Activated T-cell treated with anti-CD3 and anti-CD28 coated beads for 1 hour (primary cell): ENCODE measurements around the gene EIF1AD.
"Not testable (repeated sequence)": the region's sequence is repeated elsewhere in the genome, so short reads cannot be mapped to it uniquely, and the experiment has no call there.

Experiments used
- DNase-seq: peaks from one replicate; pipeline ENCODE4 v3.0.0-alpha.2; 2020; ENCODE audit warnings: low read depth

Gene EIF1AD, protein sequence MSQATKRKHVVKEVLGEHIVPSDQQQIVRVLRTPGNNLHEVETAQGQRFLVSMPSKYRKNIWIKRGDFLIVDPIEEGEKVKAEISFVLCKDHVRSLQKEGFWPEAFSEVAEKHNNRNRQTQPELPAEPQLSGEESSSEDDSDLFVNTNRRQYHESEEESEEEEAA

DNA sequence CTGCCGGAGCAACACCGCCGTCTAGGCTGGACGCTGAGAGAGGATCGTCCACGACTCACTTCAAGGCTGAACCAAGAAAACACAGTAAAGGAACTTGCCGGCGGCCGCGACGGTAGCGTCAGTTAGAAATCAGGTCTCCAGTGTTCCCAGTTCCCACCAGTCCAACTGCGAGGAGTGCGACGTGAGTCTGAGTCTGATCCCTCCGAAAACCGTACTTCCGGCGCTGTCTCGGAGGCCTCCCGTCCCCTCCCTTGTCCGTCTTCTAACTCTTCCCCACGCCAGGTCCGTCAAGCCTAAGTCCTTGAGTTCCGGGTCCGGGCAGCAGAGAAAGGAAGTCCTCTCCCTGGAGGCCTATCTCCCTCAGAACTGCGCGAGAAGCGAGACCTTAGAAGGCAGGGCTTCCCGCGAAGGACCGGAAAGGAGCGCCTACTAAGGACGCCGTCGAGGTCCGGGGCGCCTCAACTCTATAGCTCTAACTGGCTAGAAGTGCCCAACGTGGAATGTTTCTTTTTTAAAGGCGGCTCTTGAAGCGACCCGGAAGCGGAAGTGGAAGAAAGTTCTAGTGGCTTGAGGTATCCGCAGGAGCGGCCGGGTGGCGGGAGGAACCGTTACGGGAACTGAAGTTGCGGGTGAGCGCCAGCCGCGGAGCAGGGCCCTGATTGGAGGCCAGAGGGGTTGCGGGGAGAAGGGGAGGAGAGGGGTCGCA, at the start of gene EIF1AD, which contains the start of gene BANF1:
TSS of gene EIF1AD (minus strand) at position 216 of the 706 bp plus-strand sequence. CDS start 1,768 bp downstream, outside the sequence.
TSS of gene BANF1 (plus strand) at position 562 of the 706 bp plus-strand sequence. CDS start 748 bp downstream, outside the sequence.
- DNase-seq: peak; percentile 82

DNA sequence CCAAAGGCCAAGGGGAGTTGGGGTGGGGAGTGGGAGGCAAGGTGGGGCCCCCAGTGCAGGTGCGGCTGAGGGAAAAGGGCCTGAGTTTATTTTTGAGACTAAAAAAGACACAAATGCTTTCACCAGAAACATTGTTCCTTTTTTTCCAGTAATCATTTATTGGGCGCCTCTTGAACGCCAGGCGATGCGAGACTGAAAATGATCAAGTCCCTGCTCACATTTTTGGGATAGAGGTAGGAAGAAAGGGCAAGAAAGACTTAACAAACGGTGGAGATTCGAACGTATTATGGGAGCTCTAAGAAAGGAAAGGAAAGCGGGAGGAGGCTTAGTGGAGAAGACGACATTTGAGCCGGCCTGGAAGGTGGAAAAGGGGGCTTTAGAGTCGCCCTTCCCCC, 49.4 kb upstream of the EIF1AD start:
- DNase-seq: no peak

DNA sequence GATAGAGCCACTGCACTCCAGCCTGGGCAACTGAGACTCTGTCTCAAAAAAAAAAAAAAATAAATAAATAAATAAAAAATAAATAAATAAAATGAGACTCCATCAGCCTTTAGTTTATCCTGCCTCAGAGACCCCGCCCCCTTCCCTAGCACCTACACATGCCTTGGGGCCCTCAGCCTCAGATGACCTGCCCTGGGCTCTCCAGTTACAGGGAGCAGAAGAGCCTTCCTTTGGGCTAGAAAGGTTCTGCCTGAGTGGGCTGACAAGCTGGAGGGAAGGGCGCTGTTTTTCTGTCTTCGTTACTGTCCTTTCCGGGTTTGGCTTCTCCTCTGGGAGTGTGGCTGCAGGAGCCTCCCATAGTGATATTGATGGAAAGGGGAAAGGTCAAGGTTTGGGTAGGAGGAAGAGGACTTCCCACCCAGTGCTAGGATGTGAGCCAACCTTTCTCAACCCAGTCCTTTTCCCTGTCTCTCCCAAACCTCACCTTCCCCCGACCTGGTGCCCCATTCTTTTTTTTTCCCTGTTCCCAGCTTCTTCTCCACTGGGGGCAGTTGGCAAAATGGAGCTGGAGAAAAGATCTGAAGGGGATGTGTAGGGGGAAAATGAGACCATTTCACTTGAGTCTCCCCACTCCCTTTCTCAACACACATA, 48.7 kb upstream of the EIF1AD start:
- DNase-seq: no peak

DNA sequence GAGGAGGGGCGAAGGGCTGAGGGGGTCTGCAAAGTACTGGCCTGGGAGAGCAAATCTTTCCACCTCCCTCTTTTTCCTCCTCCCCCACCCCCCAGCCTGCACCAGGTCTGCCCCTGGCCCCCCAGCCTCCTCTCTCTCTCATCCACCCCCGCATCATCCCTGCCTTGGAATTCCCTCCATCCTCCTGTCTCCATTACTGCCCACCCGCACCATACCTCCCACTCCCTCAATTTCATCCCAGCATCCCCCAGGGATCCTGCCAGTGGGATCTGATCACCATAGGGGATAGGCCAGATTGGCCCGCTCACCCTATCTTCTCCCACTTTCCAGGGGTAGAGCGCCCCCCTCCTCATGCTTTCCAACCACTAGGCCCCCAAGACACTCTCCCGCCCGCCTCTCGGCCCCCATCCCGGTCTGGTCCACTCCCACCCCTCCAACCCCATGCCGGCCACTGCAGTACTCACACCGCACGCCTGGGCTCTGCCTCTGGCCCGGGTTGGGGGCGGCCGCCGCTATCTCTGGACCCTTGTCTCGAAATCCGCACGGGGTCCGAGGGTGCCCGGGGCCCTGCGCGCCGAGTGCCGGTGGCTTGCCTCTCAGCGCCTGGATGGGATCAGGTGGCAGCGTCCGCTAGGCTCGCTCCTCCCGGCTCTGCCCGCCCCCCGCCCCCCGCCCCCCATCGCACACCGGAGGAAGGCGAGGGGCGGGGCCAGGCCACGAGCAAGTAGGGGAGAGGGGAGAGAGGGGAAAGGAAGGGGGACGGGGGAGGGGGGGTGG, 46.8 kb upstream of the EIF1AD start, which contains the start of gene GAL3ST3:
TSS of gene GAL3ST3 (minus strand) at position 615 of the 777 bp plus-strand sequence. CDS start 3,746 bp downstream, outside the sequence.
- no peak for DNase-seq

DNA sequence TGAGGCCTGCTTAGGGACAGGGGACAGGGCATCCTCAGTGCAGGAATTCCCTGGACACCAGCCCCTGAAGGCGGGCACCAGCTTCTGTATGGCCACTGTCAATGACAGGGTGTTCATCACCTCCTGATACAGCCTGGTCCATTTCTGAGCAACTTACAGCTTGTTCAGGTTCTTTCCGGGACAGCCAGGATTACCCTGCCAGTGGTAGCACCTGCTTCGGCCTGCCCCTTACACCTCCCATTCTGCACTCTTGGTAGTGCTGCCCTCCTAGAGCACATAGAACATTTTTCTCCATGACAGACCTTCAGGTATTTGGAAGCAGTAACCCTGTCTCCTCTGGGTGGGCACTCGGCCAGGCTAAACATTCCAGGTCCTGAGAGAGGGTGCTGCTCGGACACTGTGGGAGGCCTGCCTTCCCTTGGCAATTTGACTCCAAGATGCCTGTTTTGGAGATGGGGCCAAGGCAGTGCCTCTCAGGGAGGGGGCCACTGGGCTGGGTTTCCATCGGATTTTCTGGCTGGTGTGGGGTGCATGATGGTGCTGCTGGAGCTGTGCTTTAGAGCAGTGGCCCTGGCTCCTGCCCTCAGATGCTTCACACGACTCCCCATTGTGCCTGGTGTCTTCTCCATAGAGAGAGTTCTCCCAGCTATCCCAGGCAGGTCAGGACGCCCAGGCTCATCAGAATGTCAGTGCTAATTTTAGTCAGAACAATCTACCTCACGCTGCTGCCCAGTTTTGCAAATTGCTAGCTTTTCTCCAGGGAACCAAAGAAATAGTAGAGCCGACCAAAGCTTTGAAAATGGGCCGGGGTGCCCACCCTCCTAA, 45.8 kb upstream of the EIF1AD start:
- no peak for DNase-seq

DNA sequence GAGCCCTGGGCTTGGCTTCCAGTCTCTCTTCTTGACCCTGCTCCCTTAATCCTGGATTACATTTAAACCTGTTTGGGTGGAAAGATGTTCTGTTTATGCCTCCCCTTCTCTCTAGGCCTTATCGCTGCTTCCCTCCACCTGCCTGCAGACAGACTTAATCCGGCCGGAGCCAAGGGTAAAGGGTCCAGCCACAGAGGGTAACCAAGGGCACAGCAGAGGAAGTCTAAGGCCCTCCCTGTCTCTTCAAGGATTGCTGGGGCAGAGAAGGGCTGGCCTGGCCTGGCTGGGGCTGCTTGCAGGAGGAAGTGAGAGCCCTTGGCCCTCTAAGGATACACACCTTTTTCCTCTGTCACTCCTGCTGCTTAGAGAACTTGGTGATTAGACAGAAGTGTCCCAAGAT, 44.9 kb upstream of the EIF1AD start:
- no peak for DNase-seq

DNA sequence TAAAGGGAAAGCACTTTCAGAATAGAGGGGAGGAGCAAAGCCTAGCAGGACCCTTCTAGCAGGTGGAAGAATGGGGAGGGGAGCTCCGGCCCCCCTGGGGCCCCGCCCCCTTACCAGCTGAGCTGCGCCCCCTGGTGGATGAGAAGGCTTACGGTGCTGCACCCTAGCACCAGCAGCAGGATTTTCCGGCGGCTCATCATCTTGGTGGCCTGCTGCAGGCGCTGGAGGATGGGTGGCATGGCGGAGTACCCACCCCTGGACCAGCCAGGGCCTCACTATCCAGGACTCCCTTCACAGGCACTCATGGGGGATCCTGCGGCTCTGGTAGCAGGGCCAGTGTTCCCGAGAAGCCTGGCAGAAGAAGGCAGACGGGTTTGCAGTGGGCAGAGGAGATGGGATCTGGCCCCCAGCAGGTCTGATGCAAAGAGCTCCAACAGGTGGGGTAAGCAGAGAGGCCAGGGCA, 43.3 kb upstream of the EIF1AD start:
- peak; percentile 86 for DNase-seq

DNA sequence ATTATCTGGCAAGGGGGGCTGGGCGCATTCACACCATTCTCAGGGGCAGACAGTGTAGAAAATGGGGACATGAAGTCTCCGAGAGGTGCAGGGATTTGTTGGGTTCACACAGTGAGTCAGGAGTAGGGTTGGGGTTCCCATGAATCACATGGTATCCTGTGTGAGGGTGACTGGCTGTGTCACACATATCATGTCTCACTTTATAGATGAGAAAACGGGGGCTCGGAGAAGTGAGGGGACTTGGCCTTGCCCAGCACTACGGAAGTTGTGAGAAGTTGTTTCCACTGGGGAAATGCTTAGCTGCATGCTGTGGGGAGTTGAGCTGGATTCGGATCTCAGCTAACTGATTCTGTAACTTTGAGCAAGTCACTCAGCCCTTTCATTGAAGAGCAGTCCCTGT, 42.8 kb upstream of the EIF1AD start:
- no peak for DNase-seq

DNA sequence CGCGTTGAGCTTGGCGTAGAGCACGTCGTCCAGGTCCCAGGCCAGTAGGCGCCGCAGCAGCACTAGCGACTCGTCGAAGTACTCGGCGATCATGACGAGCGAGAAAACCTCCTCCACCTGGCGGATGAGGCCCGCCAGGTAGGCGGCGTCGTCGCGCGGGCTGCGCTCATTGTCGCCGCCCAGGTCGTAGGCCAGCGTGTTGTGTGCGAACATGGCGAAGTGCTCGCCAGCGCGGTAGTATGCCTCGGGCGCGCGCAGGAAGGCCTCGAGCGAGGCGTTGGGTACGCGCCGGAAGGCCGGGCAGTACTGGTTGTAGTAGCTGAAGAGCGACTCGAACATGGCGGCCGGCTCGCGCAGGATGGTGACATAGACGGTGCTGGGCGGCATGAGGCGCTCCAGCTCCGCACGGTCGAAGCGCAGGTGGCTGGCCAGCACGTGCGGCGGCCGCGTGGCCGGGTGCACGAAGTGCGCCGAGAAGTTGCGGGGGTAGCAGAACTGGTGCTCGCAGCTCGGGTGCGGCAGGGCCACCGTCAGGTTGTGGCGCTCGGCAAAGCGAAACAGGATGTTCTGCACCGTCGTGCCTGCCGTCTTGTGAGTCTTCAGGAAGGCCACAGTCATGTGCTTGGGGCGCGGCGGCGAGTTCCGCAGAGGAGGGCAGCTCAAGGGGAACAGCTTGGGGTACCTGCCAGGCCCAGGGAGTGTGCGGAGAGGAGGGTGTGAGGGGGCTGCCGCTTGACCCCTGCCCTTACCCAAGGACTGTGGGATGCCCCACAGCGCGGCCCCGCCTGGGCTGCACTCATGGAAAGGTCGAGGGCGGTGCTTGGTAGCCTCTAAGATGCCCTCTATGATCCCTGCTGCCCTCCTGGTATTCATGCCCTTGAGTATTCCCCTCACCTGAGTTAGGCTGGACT, 41.3 kb upstream of the EIF1AD start:
- DNase-seq: no peak

DNA sequence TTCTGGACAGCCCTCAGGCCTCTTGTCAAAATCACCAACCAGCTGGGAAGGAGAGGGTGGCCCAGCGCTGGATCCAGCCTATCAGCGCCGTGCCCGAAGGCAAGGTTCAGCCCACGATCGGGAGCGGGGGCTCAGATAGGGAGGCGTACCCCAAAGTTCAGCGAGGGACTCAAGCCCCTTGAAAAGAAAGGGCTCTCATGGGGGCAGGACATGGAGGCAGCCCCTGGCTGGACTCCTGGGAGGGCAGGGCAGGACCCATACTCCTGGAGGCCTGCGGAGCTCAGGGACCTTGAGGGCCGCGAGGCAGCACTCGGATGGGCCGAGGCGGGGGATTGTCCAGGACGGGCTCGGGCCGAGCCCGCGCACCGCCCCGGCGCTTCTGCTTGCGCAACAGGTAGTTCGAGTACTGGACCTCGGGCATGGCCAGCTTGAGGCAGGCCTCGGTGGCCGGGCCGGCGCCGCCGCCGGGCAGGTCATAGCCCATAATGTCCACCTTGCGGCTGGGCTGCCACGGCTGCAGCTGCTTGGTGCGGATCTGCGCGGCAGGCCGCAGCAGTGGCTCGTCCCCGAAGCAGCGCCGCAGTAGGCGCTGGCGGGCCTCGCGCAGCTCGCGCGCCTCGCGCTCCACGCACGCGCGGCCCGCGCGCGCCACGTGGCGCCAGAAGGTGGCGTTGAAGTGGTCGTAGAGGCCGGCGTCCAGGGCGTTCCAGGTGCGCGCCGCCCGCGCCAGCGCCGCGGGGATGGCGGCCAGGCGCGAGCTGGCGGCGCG, 40.5 kb upstream of the EIF1AD start:
- no peak for DNase-seq

DNA sequence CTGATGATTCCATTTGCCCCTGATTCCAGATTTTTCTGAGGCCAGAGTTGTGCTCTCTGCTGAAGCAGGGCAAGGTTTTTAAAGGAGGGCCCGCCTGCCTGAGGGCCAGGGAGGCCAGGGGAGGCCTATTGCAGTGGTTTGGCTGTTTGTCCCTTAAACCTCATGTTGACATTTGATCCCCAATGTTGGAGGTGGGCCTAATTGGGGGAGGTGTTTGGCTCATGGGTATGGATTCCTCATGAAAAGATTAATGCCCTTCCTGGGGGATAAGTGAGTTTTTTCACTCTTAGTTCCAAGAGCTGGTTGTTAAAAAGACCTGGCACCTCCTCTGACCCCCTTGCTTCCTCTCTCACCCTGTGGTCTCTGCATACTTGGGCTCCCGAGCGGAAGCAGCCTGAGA, 37.8 kb upstream of the EIF1AD start:
- no peak for DNase-seq

DNA sequence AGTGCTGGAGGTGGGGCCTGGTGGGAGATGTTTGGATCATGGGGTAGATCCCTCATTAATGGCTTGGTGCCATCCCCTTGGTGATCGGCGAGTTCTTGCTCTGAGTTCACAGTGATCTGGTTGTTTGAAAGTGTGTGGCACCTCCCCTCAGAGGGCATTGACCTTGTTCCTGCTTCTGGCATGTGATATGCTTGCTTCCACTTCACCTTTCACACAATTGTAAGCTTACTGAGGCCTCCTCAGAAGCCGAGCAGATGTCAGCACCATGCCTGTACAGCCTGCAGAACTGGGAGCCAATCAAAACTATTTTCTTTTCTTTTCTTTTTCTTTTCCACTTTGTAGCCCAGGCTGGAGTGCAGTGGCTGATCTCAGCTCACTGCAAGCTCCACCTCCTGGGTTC, 35.4 kb upstream of the EIF1AD start:
- DNase-seq: no peak

DNA sequence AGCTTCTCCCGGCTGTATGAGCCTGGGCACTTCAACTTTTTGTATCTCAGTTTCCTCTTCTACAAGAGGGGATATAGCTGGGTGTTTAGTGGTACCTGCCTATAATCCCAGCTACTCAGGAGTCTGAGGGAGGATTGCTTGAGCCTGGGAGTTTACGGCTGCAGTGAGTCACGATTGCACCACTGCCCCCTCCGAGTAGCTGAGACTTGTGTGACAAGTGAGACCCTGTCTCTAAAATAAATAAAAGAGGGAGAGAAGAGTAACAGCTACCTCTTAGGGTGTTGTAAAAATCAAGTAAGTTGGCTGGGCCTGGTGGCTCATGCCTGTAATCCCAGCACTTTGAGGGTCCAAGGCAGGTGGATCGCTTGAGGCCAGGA, 34.4 kb upstream of the EIF1AD start:
- DNase-seq: no peak

DNA sequence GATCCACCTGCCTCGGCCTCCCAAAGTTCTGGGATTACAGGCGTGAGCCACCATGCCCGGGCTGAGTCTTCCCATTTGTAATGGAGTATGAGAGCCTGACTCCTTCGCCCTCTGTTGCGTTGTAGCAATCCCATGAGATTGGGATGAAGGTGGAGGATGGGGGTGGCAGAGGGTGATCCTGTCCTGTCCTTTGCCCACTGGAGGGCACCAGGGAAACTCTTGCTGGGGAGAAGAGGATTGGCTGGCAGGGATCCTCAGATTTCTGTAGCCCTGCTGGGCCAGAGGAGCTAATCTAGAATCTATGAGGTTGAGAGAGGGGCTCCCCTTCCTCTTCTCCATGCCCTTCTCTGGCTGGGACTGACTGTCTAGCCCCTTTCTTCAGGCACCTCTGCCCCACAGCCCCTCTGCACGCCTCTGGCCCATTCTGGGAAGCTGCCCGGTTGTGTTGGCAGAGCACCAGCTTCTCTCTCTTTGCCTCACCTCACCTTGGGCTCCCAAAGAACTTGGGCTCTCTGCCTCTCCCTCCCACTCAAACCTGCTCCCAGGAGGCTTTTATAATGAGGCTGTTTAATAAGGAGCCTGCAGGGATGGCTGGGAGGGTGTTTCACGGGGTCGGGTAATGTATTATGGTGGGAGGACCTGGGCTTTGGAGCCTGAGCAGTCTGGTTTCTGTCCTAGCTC, 33.8 kb upstream of the EIF1AD start:
- DNase-seq: no peak

DNA sequence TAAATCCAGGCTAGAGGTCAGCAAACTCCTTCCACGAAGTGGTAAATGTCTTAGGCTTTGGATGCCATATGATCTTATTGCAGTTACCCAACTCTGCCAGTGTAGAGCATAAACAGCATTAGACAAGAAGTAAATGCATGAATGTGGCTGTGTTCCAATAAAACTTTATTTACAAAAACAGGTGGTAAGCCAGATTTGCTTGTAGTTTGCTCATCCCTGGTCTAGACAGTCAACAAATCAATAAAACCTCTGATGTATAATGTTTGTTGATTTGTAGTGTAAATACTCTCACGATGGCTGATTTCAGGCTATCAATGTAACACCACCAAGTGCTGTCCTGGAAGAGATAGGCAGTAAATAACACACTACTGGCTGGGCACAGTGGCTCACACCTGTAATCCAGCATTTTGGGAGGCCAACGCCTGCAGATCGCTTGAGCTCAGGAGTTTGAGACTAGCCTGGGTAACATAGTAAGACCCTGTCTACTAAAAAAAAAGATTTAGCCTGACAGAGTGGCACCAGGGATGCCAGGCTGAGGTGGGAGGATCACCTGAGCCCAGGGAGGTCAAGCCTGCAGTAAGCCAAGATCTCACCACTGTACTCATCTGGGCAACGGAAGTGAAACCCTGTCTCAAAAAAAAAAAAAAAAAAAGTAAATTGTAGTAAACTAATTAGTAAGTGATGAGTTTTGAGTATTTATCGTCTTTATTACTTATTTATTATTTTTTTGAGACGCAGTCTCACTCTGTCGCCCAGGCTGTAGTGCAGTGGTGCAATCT, 31.2 kb upstream of the EIF1AD start:
- no peak for DNase-seq

DNA sequence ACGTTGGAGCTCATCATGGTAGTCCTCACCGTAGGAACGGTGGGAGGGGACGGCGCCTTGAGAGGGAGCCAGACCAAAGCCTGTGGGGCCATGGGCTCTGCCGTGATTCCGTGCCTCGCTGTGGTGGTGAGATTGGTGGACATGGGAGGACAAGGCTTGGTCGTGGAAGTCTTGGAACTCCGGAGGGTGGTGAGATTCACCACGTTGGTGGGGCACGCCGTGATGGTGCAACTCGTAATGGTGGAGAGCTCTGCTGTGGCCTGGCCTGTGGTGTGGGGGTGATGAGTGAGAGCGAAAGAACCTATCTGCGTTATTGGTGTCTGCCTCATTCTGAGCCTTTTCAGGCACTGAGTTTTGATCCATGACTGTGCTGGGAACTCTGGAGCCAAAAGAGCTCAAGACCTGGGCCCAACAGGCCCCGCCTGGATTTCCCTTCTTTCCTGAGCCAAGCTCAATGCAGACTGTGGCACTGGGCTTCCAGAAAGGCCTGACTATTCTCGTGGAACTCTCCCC, 24.1 kb upstream of the EIF1AD start, which contains the start of gene CATSPER1:
TSS of gene CATSPER1 (minus strand) at position 463 of the 513 bp plus-strand sequence. CDS start at position 363, 100 bp downstream.
- DNase-seq: no peak

DNA sequence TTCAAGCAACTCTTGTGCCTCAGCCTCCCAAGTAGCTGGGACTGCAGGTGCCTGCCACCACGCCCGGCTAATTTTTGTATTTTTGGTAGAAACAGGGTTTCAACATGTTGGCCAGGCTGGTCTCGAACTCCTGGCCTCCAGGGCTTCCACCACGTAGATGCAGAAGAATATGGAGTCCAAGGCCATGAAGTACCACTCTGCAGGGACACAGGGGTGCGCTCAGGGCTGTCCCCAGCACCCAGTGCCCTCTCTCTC, 21.2 kb upstream of the EIF1AD start:
- not testable (repeated sequence) for DNase-seq
